Vagina (tissue), 2 donors: ENCODE measurements around the gene APLP2. TPM values are rescaled to one million over a fixed set of nuclear protein-coding genes. Genes with fewer than 3 reads are reported as not detected.
"Not testable (repeated sequence)": the region's sequence is repeated elsewhere in the genome, so short reads cannot be mapped to it uniquely, and the experiment has no call there.

Experiments used
- DNase-seq, 2 donors: peaks; one replicate each; pipeline ENCODE4 v3.0.0-alpha.2; 2017; ENCODE audit errors: extremely low spot score in 2 of 2
- H3K27ac ChIP-seq: fragments of 200-600 bp; sonication (generic); one replicate; pipeline ENCODE4 v1.5.1; 2019
- H3K27me3 ChIP-seq: fragments of 200-600 bp; sonication (generic); one replicate; pipeline ENCODE4 v1.5.1; 2019
- H3K36me3 ChIP-seq, 2 donors: fragments of 200-600 bp; sonication (generic); one replicate each; pipeline ENCODE4 v1.5.1; 2017 to 2019
- H3K4me1 ChIP-seq: fragments of 200-600 bp; sonication (generic); one replicate; pipeline ENCODE4 v1.5.1; 2019
- H3K4me3 ChIP-seq, 2 donors: fragments of 200-600 bp; sonication (generic); 1 replicate in 1 of 2; 2 replicates in 1 of 2; pipeline ENCODE4 v1.5.1; 2016 to 2019
- H3K9me3 ChIP-seq: fragments of 200-600 bp; sonication (generic); one replicate; pipeline ENCODE4 v1.5.1; 2019
- CTCF ChIP-seq, 3 experiments: fragments of 450-650 bp in 2 of 3; fragments of 200-600 bp in 1 of 3; sonication (generic) in 1 of 3; IDR thresholded peaks; one replicate each; pipeline ENCODE4 v1.5.1; 2017 to 2019; ENCODE audit warnings: antibody characterized with exemption in 3 of 3, mild to moderate bottlenecking in 2 of 3, moderate library complexity in 2 of 3
- POLR2A ChIP-seq, 2 donors: fragments of 450-650 bp; IDR thresholded peaks; one replicate each; pipeline ENCODE4 v1.6.1; 2017; ENCODE audit warnings: antibody characterized with exemption in 2 of 2, mild to moderate bottlenecking in 2 of 2, moderate library complexity in 2 of 2
- POLR2AphosphoS5 ChIP-seq, 2 donors: sonication (generic); formaldehyde crosslinking; IDR thresholded peaks; one replicate each; pipeline ENCODE4 v1.9.0; 2017; ENCODE audit warnings: antibody characterized with exemption in 2 of 2, mild to moderate bottlenecking in 2 of 2, low read depth in 1 of 2; ENCODE audit not compliant: insufficient read depth in 1 of 2
- intact Hi-C: fragments of 100-400 bp; cut with DNase I; formaldehyde crosslinking; loops from one replicate; pipeline ENCODE4 v1.15.1; 2023
- total RNA-seq: library from RNA; depleted of rRNA; stranded (reverse); fragments of >200 nt; gene quantifications from one replicate; pipeline ENCODE4 v1.2.3, GENCODE V29; 2016

The APLP2 gene
- total RNA-seq, 1 donor from 2014 or later = 234 TPM

DNA sequence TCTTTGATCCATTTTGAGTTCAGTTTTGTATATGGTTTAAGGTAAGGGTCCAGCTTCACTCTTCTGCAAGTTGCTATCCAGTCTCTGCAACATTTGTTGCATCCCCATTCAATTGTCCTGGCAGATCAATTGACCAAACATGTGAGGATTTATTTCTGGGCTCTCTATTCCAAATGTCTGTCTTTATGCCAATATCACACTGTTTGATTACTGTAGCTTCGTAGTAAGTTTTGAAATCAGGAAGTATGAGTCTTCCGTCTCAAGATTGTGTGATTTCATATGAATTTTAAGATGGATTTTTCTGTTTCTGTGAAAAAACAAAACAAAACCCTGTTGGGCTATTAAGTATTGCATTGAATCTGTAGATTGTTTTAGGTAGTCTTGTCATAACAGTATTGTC is 17.0 kb downstream of the APLP2 start:
- TF ChIP-seq POLR2A (IDR thresholded peaks at IDR 0.05) = no peak
- no peak for TF ChIP-seq POLR2AphosphoS5 (IDR thresholded peaks at IDR 0.05; ENCODE audit: insufficient read depth in 1 of 2, low read depth in 1 of 2)
- TF ChIP-seq CTCF (IDR thresholded peaks at IDR 0.05) = no peak
- intact Hi-C loops = no loop called here
- Histone ChIP-seq H3K4me3 (no peak overlapping the region), H3K27ac (no peak overlapping the region), H3K27me3 (no peaks in the 10 kb centered on the region), H3K4me1 (peaks cover 27% of the 10 kb centered on the region), H3K9me3 (no peaks in the 10 kb centered on the region), H3K36me3 (no peaks in the 10 kb centered on the region)
- DNase-seq = no peak

GRCh38 chr11:130087294-130087926 is 17.7 kb downstream of the APLP2 start:
- Histone ChIP-seq H3K27me3 (no peaks in the 10 kb centered on the region), H3K36me3 (no peaks in the 10 kb centered on the region), H3K4me1 (peaks cover 27% of the 10 kb centered on the region), H3K4me3 (no peak overlapping the region), H3K9me3 (no peaks in the 10 kb centered on the region), H3K27ac (no peak overlapping the region)
- no peak for TF ChIP-seq POLR2AphosphoS5 (IDR thresholded peaks at IDR 0.05; ENCODE audit: insufficient read depth in 1 of 2, low read depth in 1 of 2)
- no peak for TF ChIP-seq CTCF (IDR thresholded peaks at IDR 0.05)
- no peak for TF ChIP-seq POLR2A (IDR thresholded peaks at IDR 0.05)
- DNase-seq = no peak
- intact Hi-C loops = no loop called here

GRCh38 chr11:130088217-130088616 is 18.5 kb downstream of the APLP2 start:
- Histone ChIP-seq H3K9me3 (no peaks in the 10 kb centered on the region), H3K27ac (no peak overlapping the region), H3K4me3 (no peak overlapping the region), H3K4me1 (peaks cover 27% of the 10 kb centered on the region), H3K27me3 (no peaks in the 10 kb centered on the region), H3K36me3 (no peaks in the 10 kb centered on the region)
- DNase-seq = no peak
- TF ChIP-seq POLR2A (IDR thresholded peaks at IDR 0.05) (no peak), POLR2AphosphoS5 (IDR thresholded peaks at IDR 0.05; ENCODE audit: insufficient read depth in 1 of 2, low read depth in 1 of 2) (no peak), CTCF (IDR thresholded peaks at IDR 0.05) (no peak)
- intact Hi-C loops = no loop called here

- no peaks in the 10 kb centered on the region for H3K36me3 ChIP-seq
- H3K27ac ChIP-seq = no peak overlapping the region
- DNase-seq = no peak
- intact Hi-C loops = no loop called here
- no peaks in the 10 kb centered on the region for H3K9me3 ChIP-seq
- peaks cover 27% of the 10 kb centered on the region for H3K4me1 ChIP-seq
- H3K4me3 ChIP-seq = no peak overlapping the region
- no peaks in the 10 kb centered on the region for H3K27me3 ChIP-seq
- TF ChIP-seq POLR2AphosphoS5 (IDR thresholded peaks at IDR 0.05; ENCODE audit: insufficient read depth in 1 of 2, low read depth in 1 of 2) = no peak
- no peak for TF ChIP-seq CTCF (IDR thresholded peaks at IDR 0.05)
- TF ChIP-seq POLR2A (IDR thresholded peaks at IDR 0.05) = no peak
Measured at GRCh38 chr11:130088919-130089673, 19.4 kb downstream of the APLP2 start.

GRCh38 chr11:130089674-130090073 is 20.0 kb downstream of the APLP2 start:
- no peak for TF ChIP-seq POLR2AphosphoS5 (IDR thresholded peaks at IDR 0.05; ENCODE audit: insufficient read depth in 1 of 2, low read depth in 1 of 2)
- TF ChIP-seq CTCF (IDR thresholded peaks at IDR 0.05) = no peak
- TF ChIP-seq POLR2A (IDR thresholded peaks at IDR 0.05) = no peak
- no peak for DNase-seq
- Histone ChIP-seq H3K27me3 (no peaks in the 10 kb centered on the region), H3K27ac (no peak overlapping the region), H3K36me3 (no peaks in the 10 kb centered on the region), H3K4me1 (peaks cover 27% of the 10 kb centered on the region), H3K4me3 (no peak overlapping the region), H3K9me3 (no peaks in the 10 kb centered on the region)
- intact Hi-C loops = no loop called here

- H3K36me3 ChIP-seq, H3K4me3 ChIP-seq, H3K9me3 ChIP-seq, H3K27ac ChIP-seq, H3K27me3 ChIP-seq, intact Hi-C loops, DNase-seq: not testable (repeated sequence)
- H3K4me1 ChIP-seq = peaks cover 29% of the 10 kb centered on the region
Measured at GRCh38 chr11:130090517-130090916, 20.8 kb downstream of the APLP2 start.

- H3K4me3 ChIP-seq, DNase-seq, intact Hi-C loops, H3K36me3 ChIP-seq, H3K27ac ChIP-seq, H3K27me3 ChIP-seq, H3K9me3 ChIP-seq: not testable (repeated sequence)
- H3K4me1 ChIP-seq = peaks cover 32% of the 10 kb centered on the region
Measured at GRCh38 chr11:130091169-130091568, 21.5 kb downstream of the APLP2 start.
